ENCODE measurements around the gene KCNN3. TPM values are rescaled to one million over a fixed set of nuclear protein-coding genes. Genes with fewer than 3 reads are reported as not detected.

The KCNN3 gene
- polyA plus RNA-seq, 1 donor from 2014 or later, result 2.2 TPM

DNA sequence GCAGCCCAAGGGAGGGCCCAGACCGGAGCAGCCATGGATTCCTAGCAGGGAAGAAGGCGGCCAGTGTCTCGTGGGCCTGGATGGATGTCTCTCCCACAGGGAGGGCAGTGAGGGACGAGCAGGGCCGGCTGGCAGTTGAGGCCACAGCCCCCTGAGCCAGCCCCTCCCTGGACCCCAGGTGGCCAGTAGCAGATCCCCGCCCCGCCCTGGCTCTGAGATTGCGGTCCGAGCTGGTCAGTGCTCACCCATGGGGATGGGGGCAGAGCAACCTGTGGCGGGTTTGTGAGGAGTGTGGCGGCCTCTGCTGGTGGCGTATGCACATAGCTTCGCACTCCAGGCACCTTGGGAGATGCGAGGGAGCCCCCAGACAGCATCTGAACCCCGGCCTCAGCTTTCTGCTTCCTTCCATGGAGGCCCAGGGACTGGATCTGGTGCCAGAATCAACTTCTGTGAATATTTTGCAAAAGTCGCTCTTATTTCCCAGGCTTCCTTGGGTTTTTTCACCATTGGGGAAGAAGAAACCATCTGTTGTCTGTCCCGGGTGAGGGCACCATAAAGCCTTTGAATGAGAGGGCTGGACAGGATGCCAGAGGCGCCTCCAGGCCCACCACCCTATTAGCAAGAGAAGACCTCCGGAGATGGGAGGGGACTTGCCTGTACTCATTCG, 8.4 kb upstream of the KCNN3 start:
- Histone ChIP-seq H3K27me3 (ENCODE audit: insufficient read depth, low read depth, low read length) (no peaks in the 10 kb centered on the region), H4K20me1 (ENCODE audit: insufficient read depth) (no peaks in the 10 kb centered on the region), H3K9me3 (ENCODE audit: low read length) (no peaks in the 10 kb centered on the region), H3K27ac (ENCODE audit: low read length) (peak overlapping the region; percentile 56), H3K9ac (ENCODE audit: low read length) (peak overlapping the region; percentile 38), H2AFZ (ENCODE audit: low read depth, low read length) (peak overlapping the region; percentile 8), H3K4me2 (ENCODE audit: low read length) (no peak overlapping the region), H3K79me2 (replicated peaks; ENCODE audit: insufficient read depth, low read length) (no peaks in the 10 kb centered on the region), H3K9me2 (ENCODE audit: insufficient read depth, low read length) (no peaks in the 10 kb centered on the region), H3K4me3 (ENCODE audit: low read length) (no peak overlapping the region), H3F3A (ENCODE audit: insufficient read depth, low read length, poor library complexity, severe bottlenecking) (no peaks in the 10 kb centered on the region), H3K36me3 (ENCODE audit: insufficient read depth, low read length) (no peaks in the 10 kb centered on the region)
- TF ChIP-seq SMC3 (conservative IDR thresholded peaks at IDR 0.05; ENCODE audit: poor library complexity), result peak; percentile 99
- TF ChIP-seq, protein P1, sequence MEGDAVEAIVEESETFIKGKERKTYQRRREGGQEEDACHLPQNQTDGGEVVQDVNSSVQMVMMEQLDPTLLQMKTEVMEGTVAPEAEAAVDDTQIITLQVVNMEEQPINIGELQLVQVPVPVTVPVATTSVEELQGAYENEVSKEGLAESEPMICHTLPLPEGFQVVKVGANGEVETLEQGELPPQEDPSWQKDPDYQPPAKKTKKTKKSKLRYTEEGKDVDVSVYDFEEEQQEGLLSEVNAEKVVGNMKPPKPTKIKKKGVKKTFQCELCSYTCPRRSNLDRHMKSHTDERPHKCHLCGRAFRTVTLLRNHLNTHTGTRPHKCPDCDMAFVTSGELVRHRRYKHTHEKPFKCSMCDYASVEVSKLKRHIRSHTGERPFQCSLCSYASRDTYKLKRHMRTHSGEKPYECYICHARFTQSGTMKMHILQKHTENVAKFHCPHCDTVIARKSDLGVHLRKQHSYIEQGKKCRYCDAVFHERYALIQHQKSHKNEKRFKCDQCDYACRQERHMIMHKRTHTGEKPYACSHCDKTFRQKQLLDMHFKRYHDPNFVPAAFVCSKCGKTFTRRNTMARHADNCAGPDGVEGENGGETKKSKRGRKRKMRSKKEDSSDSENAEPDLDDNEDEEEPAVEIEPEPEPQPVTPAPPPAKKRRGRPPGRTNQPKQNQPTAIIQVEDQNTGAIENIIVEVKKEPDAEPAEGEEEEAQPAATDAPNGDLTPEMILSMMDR (IDR thresholded peaks at IDR 0.05; ENCODE audit: poor library complexity, severe bottlenecking), result peak; percentile 95
- TF ChIP-seq RAD21 (conservative IDR thresholded peaks at IDR 0.05), result peak; percentile 96
- no peak for TF ChIP-seq MXI1 (conservative IDR thresholded peaks at IDR 0.05; ENCODE audit: poor library complexity, severe bottlenecking)
- no peak for TF ChIP-seq EP300 (conservative IDR thresholded peaks at IDR 0.05; ENCODE audit: poor library complexity, severe bottlenecking)

DNA sequence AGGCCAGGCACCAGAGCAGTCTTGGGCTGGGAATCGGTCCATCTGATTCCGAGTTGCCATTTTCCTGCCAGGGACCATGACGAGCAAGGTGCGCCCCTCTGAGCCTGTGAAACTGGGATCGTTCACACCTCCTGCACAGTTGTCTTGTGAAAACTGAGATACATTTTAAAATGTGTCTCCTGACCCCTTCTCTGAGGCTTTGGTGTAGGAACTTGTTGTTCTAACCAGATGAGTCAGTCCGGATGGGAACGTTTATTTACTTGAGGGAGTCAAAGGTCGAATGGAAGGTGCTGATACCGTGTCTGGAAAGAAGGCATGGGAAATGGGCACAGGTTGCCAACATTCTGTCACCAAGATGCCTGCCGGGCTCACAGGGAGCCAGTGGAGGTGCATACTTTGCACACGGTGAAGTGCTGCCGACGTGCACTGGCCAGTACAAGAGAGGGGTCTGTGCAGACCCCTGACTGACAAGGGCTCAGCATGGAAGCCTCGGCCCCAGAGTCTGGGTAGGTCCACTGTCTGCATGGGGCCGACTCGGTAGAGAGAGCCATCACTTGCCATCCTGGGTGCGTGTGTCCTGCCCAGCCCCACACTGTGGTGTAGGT, 7.4 kb upstream of the KCNN3 start:
- H4K20me1 ChIP-seq (ENCODE audit: insufficient read depth), result no peaks in the 10 kb centered on the region
- no peak overlapping the region for H2AFZ ChIP-seq (ENCODE audit: low read depth, low read length)
- H3F3A ChIP-seq (ENCODE audit: insufficient read depth, low read length, poor library complexity, severe bottlenecking), result no peaks in the 10 kb centered on the region
- no peaks in the 10 kb centered on the region for H3K9me2 ChIP-seq (ENCODE audit: insufficient read depth, low read length)
- H3K4me3 ChIP-seq (ENCODE audit: low read length), result no peak overlapping the region
- H3K36me3 ChIP-seq (ENCODE audit: insufficient read depth, low read length), result no peaks in the 10 kb centered on the region
- H3K4me2 ChIP-seq (ENCODE audit: low read length), result no peak overlapping the region
- H3K9me3 ChIP-seq (ENCODE audit: low read length), result no peaks in the 10 kb centered on the region
- TF ChIP-seq MXI1 (conservative IDR thresholded peaks at IDR 0.05; ENCODE audit: poor library complexity, severe bottlenecking) (no peak), EP300 (conservative IDR thresholded peaks at IDR 0.05; ENCODE audit: poor library complexity, severe bottlenecking) (no peak), POLR2AphosphoS5 (IDR thresholded peaks at IDR 0.05) (no peak), TAF1 (IDR thresholded peaks at IDR 0.05; ENCODE audit: low read depth) (no peak), SMC3 (conservative IDR thresholded peaks at IDR 0.05; ENCODE audit: poor library complexity) (no peak), REST (IDR thresholded peaks at IDR 0.05; ENCODE audit: borderline replicate concordance) (no peak), EZH2 (IDR thresholded peaks at IDR 0.05; ENCODE audit: borderline replicate concordance, insufficient read depth, low read length, poor library complexity, severe bottlenecking) (no peak), RAD21 (conservative IDR thresholded peaks at IDR 0.05) (no peak)
- TF ChIP-seq, protein P1 (IDR thresholded peaks at IDR 0.05; ENCODE audit: poor library complexity, severe bottlenecking), result no peak
- no peaks in the 10 kb centered on the region for H3K27me3 ChIP-seq (ENCODE audit: insufficient read depth, low read depth, low read length)
- no peak overlapping the region for H3K27ac ChIP-seq (ENCODE audit: low read length)
- H3K79me2 ChIP-seq (replicated peaks; ENCODE audit: insufficient read depth, low read length), result no peaks in the 10 kb centered on the region
- peak overlapping the region; percentile 5 for H3K9ac ChIP-seq (ENCODE audit: low read length)
